Stimulated activated naive B cell treated with anti-CD40 and anti-IgM and Interleukin-4, amounts not matched to agents 10 μg/mL and 1 μg/mL and 100 μg/mL, for 72 hours (primary cell): ENCODE measurements around the gene TBC1D19.
A peak's percentile ranks its signal among the peaks of the same experiment; 100 is the strongest.
"Not testable (repeated sequence)": the region's sequence is repeated elsewhere in the genome, so short reads cannot be mapped to it uniquely, and the experiment has no call there.

Source experiments
- ATAC-seq, 2 donors: fragments of 150-1000 bp; cut with Tn5 transposase; replicated peaks; 2 replicates each; pipeline ENCODE4 v1.10.0; 2021; ENCODE audit warnings: moderate library complexity in 1 of 2
- DNase-seq: peaks from one replicate; pipeline ENCODE4 v3.0.0; 2021
- H3K27ac Mint-ChIP-seq: one replicate; pipeline ENCODE4 v1.8.0; 2022; ENCODE audit warnings: mild to moderate bottlenecking, mixed read lengths
- H3K27me3 Mint-ChIP-seq, 2 donors: one replicate each; pipeline ENCODE4 v1.8.0; 2022; ENCODE audit warnings: mixed read lengths in 2 of 2
- H3K36me3 Mint-ChIP-seq, 2 donors: one replicate each; pipeline ENCODE4 v1.8.0; 2022; ENCODE audit warnings: mixed read lengths in 2 of 2, mild to moderate bottlenecking in 1 of 2
- H3K4me1 Mint-ChIP-seq, 2 donors: one replicate each; pipeline ENCODE4 v1.8.0; 2022; ENCODE audit warnings: mixed read lengths in 2 of 2, mild to moderate bottlenecking in 1 of 2
- H3K4me3 Mint-ChIP-seq, 2 donors: one replicate each; pipeline ENCODE4 v1.8.0; 2022; ENCODE audit warnings: mild to moderate bottlenecking in 2 of 2, mixed read lengths in 2 of 2, moderate library complexity in 1 of 2
- H3K9me3 Mint-ChIP-seq, 2 donors: one replicate each; pipeline ENCODE4 v1.8.0; 2022; ENCODE audit warnings: mixed read lengths in 2 of 2, mild to moderate bottlenecking in 1 of 2

TBC1D19 gene

GRCh38 chr4:26679040-26679695 lies 95.3 kb downstream of the TBC1D19 start:
- not testable (repeated sequence) for ATAC-seq, H3K27me3 Mint-ChIP-seq, H3K27ac Mint-ChIP-seq, DNase-seq, H3K4me3 Mint-ChIP-seq, H3K4me1 Mint-ChIP-seq
- peaks cover 38 to 54% of the 10 kb centered on the region in 2 donors for H3K36me3 Mint-ChIP-seq
- peaks cover 22 to 34% of the 10 kb centered on the region in 2 donors for H3K9me3 Mint-ChIP-seq

GRCh38 chr4:26682436-26682835 lies 98.6 kb downstream of the TBC1D19 start:
- Mint-ChIP-seq H3K27me3 (no peaks in the 10 kb centered on the region), H3K9me3 (peaks cover 19 to 27% of the 10 kb centered on the region in 2 donors), H3K4me3 (no peak overlapping the region), H3K4me1 (no peaks in the 10 kb centered on the region), H3K36me3 (peaks cover 30 to 47% of the 10 kb centered on the region in 2 donors), H3K27ac (no peak overlapping the region)
- ATAC-seq (no peak), DNase-seq (no peak)

- Mint-ChIP-seq H3K4me3 (no peak overlapping the region), H3K27me3 (no peaks in the 10 kb centered on the region), H3K36me3 (peaks cover 14 to 29% of the 10 kb centered on the region in 2 donors), H3K27ac (no peak overlapping the region), H3K9me3 (peaks cover 3 to 8% of the 10 kb centered on the region in 2 donors), H3K4me1 (no peaks in the 10 kb centered on the region)
- no peak for DNase-seq
- ATAC-seq: no peak
Measured at GRCh38 chr4:26685250-26685649, 101.4 kb downstream of the TBC1D19 start.

- Mint-ChIP-seq H3K27ac (no peak overlapping the region), H3K9me3 (peaks cover 0 to 2% of the 10 kb centered on the region in 2 donors), H3K36me3 (peaks cover 11 to 24% of the 10 kb centered on the region in 2 donors), H3K4me1 (no peaks in the 10 kb centered on the region), H3K27me3 (no peaks in the 10 kb centered on the region), H3K4me3 (no peak overlapping the region)
- DNase-seq (no peak), ATAC-seq (no peak)
Measured at GRCh38 chr4:26687728-26688127, 103.8 kb downstream of the TBC1D19 start.

GRCh38 chr4:26690506-26690905 lies 106.6 kb downstream of the TBC1D19 start:
- Mint-ChIP-seq H3K27ac (no peak overlapping the region), H3K9me3 (peaks cover 0 to 2% of the 10 kb centered on the region in 2 donors), H3K4me1 (no peaks in the 10 kb centered on the region), H3K4me3 (no peak overlapping the region), H3K36me3 (peaks cover 12 to 28% of the 10 kb centered on the region in 2 donors), H3K27me3 (no peaks in the 10 kb centered on the region)
- no peak for DNase-seq
- ATAC-seq: no peak

- DNase-seq (no peak), ATAC-seq (no peak)
- Mint-ChIP-seq H3K27me3 (no peaks in the 10 kb centered on the region), H3K4me1 (no peaks in the 10 kb centered on the region), H3K4me3 (no peak overlapping the region), H3K36me3 (peaks cover 12 to 25% of the 10 kb centered on the region in 2 donors), H3K27ac (no peak overlapping the region), H3K9me3 (peaks cover 0 to 5% of the 10 kb centered on the region in 2 donors)
Measured at GRCh38 chr4:26692014-26692726, 108.3 kb downstream of the TBC1D19 start.

GRCh38 chr4:26694131-26694530 lies 110.2 kb downstream of the TBC1D19 start:
- not testable (repeated sequence) for DNase-seq, ATAC-seq, H3K27ac Mint-ChIP-seq, H3K4me1 Mint-ChIP-seq, H3K4me3 Mint-ChIP-seq, H3K27me3 Mint-ChIP-seq
- Mint-ChIP-seq H3K9me3 (peaks cover 6 to 14% of the 10 kb centered on the region in 2 donors), H3K36me3 (peaks cover 15 to 29% of the 10 kb centered on the region in 2 donors)

- H3K27ac Mint-ChIP-seq: no peak overlapping the region
Measured at GRCh38 chr4:26700110-26700509, 116.2 kb downstream of the TBC1D19 start.

GRCh38 chr4:26701095-26701494 lies 117.2 kb downstream of the TBC1D19 start:
- H3K4me1 Mint-ChIP-seq: no peaks in the 10 kb centered on the region
- DNase-seq: no peak
- peaks cover 4 to 6% of the 10 kb centered on the region in 2 donors for H3K36me3 Mint-ChIP-seq
- no peak overlapping the region for H3K27ac Mint-ChIP-seq
- no peak overlapping the region for H3K4me3 Mint-ChIP-seq
- H3K27me3 Mint-ChIP-seq: no peaks in the 10 kb centered on the region
- no peak for ATAC-seq
- peaks cover 6 to 12% of the 10 kb centered on the region in 2 donors for H3K9me3 Mint-ChIP-seq

More at GRCh38 chr4:26700110-26700509, 116.2 kb downstream of the TBC1D19 start:
- H3K4me1 Mint-ChIP-seq: no peaks in the 10 kb centered on the region
- H3K4me3 Mint-ChIP-seq: no peak overlapping the region
- peaks cover 4 to 7% of the 10 kb centered on the region in 2 donors for H3K36me3 Mint-ChIP-seq
- peaks cover 6 to 12% of the 10 kb centered on the region in 2 donors for H3K9me3 Mint-ChIP-seq
- ATAC-seq (no peak), DNase-seq (no peak)
- H3K27me3 Mint-ChIP-seq: no peaks in the 10 kb centered on the region

GRCh38 chr4:26701786-26702227 lies 117.9 kb downstream of the TBC1D19 start:
- Mint-ChIP-seq H3K4me1 (no peaks in the 10 kb centered on the region), H3K4me3 (no peak overlapping the region), H3K27ac (no peak overlapping the region), H3K27me3 (no peaks in the 10 kb centered on the region), H3K36me3 (peaks cover 4 to 6% of the 10 kb centered on the region in 2 donors), H3K9me3 (peaks cover 6 to 11% of the 10 kb centered on the region in 2 donors)
- ATAC-seq (peak; percentile 42 to 55), DNase-seq (no peak)

GRCh38 chr4:26707342-26707741 lies 123.5 kb downstream of the TBC1D19 start:
- Mint-ChIP-seq H3K27ac (no peak overlapping the region), H3K4me3 (no peak overlapping the region), H3K4me1 (no peaks in the 10 kb centered on the region), H3K9me3 (peaks cover 5 to 12% of the 10 kb centered on the region in 2 donors), H3K36me3 (peaks cover 10 to 16% of the 10 kb centered on the region in 2 donors), H3K27me3 (no peaks in the 10 kb centered on the region)
- no peak for DNase-seq
- ATAC-seq: no peak

GRCh38 chr4:26709246-26709645 lies 125.4 kb downstream of the TBC1D19 start:
- Mint-ChIP-seq H3K36me3 (peaks cover 10 to 16% of the 10 kb centered on the region in 2 donors), H3K4me1 (no peaks in the 10 kb centered on the region), H3K4me3 (no peak overlapping the region), H3K27me3 (no peaks in the 10 kb centered on the region), H3K9me3 (peaks cover 5 to 12% of the 10 kb centered on the region in 2 donors), H3K27ac (no peak overlapping the region)
- DNase-seq (no peak), ATAC-seq (no peak)

- ATAC-seq (no peak), DNase-seq (no peak)
- Mint-ChIP-seq H3K27ac (no peak overlapping the region), H3K9me3 (peaks cover under 1 to 6% of the 10 kb centered on the region in 2 donors), H3K4me1 (no peaks in the 10 kb centered on the region), H3K27me3 (no peaks in the 10 kb centered on the region), H3K36me3 (peaks cover 12 to 14% of the 10 kb centered on the region in 2 donors), H3K4me3 (no peak overlapping the region)
Measured at GRCh38 chr4:26713563-26714151, 129.8 kb downstream of the TBC1D19 start.

- Mint-ChIP-seq H3K27ac (no peak overlapping the region), H3K4me3 (no peak overlapping the region), H3K9me3 (peaks cover 0 to under 1% of the 10 kb centered on the region in 2 donors), H3K4me1 (no peaks in the 10 kb centered on the region), H3K36me3 (peaks cover 4 to 10% of the 10 kb centered on the region in 2 donors), H3K27me3 (no peaks in the 10 kb centered on the region)
- ATAC-seq (peak; percentile 67 to 79), DNase-seq (no peak)
Measured at GRCh38 chr4:26715636-26716242, 131.9 kb downstream of the TBC1D19 start.
